GM23248 (cell line): ENCODE data around the gene FETUB. TPM values are rescaled to one million over a fixed set of nuclear protein-coding genes. Genes with fewer than 3 reads are reported as not detected.

Source experiments
- DNase-seq: peaks from one replicate; pipeline ENCODE4 v3.0.0-alpha.2; 2015
- H2AFZ ChIP-seq: fragments of 200-600 bp; sonication (generic); 2 replicates; pipeline ENCODE4 v1.6.1; 2016; ENCODE audit warnings: antibody characterized with exemption
- H3F3A ChIP-seq: fragments of 200-600 bp; sonication (generic); 2 replicates; pipeline ENCODE4 v1.6.1; 2016; ENCODE audit warnings: mild to moderate bottlenecking, antibody characterized with exemption, mixed run types; ENCODE audit not compliant: insufficient read depth
- H3K27ac ChIP-seq: fragments of 200-600 bp; sonication (generic); 2 replicates; pipeline ENCODE4 v1.5.1; 2016; ENCODE audit warnings: mild to moderate bottlenecking
- H3K27me3 ChIP-seq: fragments of 200-600 bp; sonication (generic); replicated peaks from 2 replicates; pipeline ENCODE4 v1.6.1; 2016; ENCODE audit warnings: mild to moderate bottlenecking; ENCODE audit not compliant: insufficient read depth
- H3K36me3 ChIP-seq: fragments of 200-600 bp; sonication (generic); 2 replicates; pipeline ENCODE4 v1.6.1; 2016; ENCODE audit warnings: low read depth, mild to moderate bottlenecking
- H3K4me1 ChIP-seq: fragments of 200-600 bp; sonication (generic); 2 replicates; pipeline ENCODE4 v1.6.1; 2016; ENCODE audit warnings: mild to moderate bottlenecking; ENCODE audit not compliant: insufficient read depth
- H3K4me2 ChIP-seq: fragments of 200-600 bp; sonication (generic); one replicate; pipeline ENCODE4 v1.6.1; 2016; ENCODE audit warnings: mild to moderate bottlenecking; ENCODE audit not compliant: unreplicated experiment
- H3K4me3 ChIP-seq: fragments of 200-600 bp; sonication (generic); 2 replicates; pipeline ENCODE4 v1.5.1; 2016; ENCODE audit warnings: mild to moderate bottlenecking
- H3K79me2 ChIP-seq: fragments of 200-600 bp; sonication (generic); 2 replicates; pipeline ENCODE4 v1.6.1; 2016; ENCODE audit warnings: mild to moderate bottlenecking; ENCODE audit not compliant: insufficient read depth
- H3K9ac ChIP-seq: fragments of 200-600 bp; sonication (generic); 2 replicates; pipeline ENCODE4 v1.6.1; 2016; ENCODE audit warnings: mild to moderate bottlenecking
- H3K9me2 ChIP-seq: fragments of 200-600 bp; sonication (generic); 2 replicates; pipeline ENCODE4 v1.6.1; 2016; ENCODE audit warnings: mixed run types, mild to moderate bottlenecking, moderate library complexity; ENCODE audit not compliant: insufficient read depth
- H3K9me3 ChIP-seq: fragments of 200-600 bp; sonication (generic); one replicate; pipeline ENCODE4 v1.6.1; 2017; ENCODE audit warnings: low read depth
- H4K20me1 ChIP-seq: fragments of 200-600 bp; sonication (generic); 2 replicates; pipeline ENCODE4 v1.6.0; 2016; ENCODE audit not compliant: insufficient read depth
- EZH2 ChIP-seq: fragments of 200-600 bp; sonication (generic); IDR thresholded peaks from 2 replicates; pipeline ENCODE4 v1.6.1; 2018; ENCODE audit warnings: antibody characterized with exemption, mild to moderate bottlenecking; ENCODE audit not compliant: insufficient read depth, poor library complexity, severe bottlenecking
- EZH2phosphoT487 ChIP-seq: fragments of 200-600 bp; sonication (generic); IDR thresholded peaks from 2 replicates; pipeline ENCODE4 v1.6.1; 2018; ENCODE audit warnings: antibody characterized with exemption, moderate library complexity, mild to moderate bottlenecking, low read depth; ENCODE audit not compliant: insufficient read depth
- WGBS, 2 experiments: methylation state at CpG; one replicate each; pipeline ENCODE4 v1.1.6; 2015 to 2017; ENCODE audit warnings: low lambda C conversion rate in 2 of 2, low coverage in 1 of 2; ENCODE audit errors: missing lambda C conversion rate in 2 of 2; 5-methylcytosine and 5-hydroxymethylcytosine counted together
- in situ Hi-C: fragments of 300-500 bp; cut with MboI; formaldehyde crosslinking; loops from 2 replicates; pipeline ENCODE4 v1.15.0; 2020
- polyA plus RNA-seq: library from polyadenylated mRNA; unstranded; fragments of >200 nt; fragmentation: Nextera tagmentation; extraction: Ambion mirVana; gene quantifications from 2 replicates; pipeline ENCODE4 v1.2.1, GENCODE V29; 2016
- total RNA-seq: library from RNA; depleted of rRNA; stranded (reverse); fragments of >200 nt; shearing (Covaris generic); gene quantifications from 2 replicates; pipeline ENCODE4 v1.2.3, GENCODE V29; 2014

FETUB gene
- total and polyA plus RNA-seq, 2 experiments from 2014 or later: not detected

DNA sequence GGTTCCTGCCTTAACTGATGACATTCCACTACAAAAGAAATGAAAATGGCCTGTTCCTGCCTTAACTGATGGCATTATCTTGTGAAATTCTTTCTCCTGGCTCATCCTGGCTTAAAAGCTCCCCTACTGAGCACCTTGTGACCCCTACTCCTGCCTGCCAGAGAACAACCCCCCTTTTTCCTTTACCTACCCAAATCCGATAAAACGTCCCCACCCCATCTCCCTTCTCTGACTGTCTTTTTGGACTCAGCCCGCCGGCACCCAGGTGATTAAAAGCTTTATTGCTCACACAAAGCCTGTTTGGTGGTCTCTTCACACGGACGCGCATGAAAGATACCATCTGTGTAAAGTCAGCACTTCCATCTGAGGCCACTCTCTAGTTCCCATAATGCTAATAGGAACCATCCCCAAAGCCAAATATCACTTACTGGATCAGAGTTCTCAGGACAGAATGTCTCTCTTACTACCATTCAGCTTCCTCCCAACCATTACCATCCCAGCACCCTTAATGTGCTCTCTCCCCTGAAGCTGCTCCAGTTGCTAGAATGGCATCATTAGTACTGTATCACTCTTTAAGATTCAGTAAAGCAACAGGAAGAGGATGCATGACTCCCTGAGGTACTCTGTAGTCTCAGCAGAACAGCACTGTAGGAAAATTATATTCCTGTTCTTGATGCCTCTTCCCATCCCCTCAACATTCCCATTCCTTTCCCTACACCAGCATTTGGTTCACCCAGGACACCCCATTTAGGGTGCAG is 23.3 kb downstream of the FETUB start:
- no peak overlapping the region for H3K9ac ChIP-seq
- no peak overlapping the region for H3K4me2 ChIP-seq
- DNase-seq: no peak
- peaks cover 18% of the 10 kb centered on the region for H3K27me3 ChIP-seq
- in situ Hi-C loops: no loop called here
- H3K4me1 ChIP-seq: no peaks in the 10 kb centered on the region
- 1 to 2% methylated on average over 7 of the region's 7 CpGs for WGBS, 2 experiments
- H3K9me3 ChIP-seq: no peaks in the 10 kb centered on the region
- H4K20me1 ChIP-seq: no peaks in the 10 kb centered on the region
- H3F3A ChIP-seq: no peaks in the 10 kb centered on the region
- no peaks in the 10 kb centered on the region for H3K9me2 ChIP-seq
- no peaks in the 10 kb centered on the region for H3K79me2 ChIP-seq
- H3K27ac ChIP-seq: no peak overlapping the region
- no peak overlapping the region for H3K4me3 ChIP-seq
- no peak overlapping the region for H2AFZ ChIP-seq
- no peaks in the 10 kb centered on the region for H3K36me3 ChIP-seq
- TF ChIP-seq EZH2: no peak
- no peak for TF ChIP-seq EZH2phosphoT487

DNA sequence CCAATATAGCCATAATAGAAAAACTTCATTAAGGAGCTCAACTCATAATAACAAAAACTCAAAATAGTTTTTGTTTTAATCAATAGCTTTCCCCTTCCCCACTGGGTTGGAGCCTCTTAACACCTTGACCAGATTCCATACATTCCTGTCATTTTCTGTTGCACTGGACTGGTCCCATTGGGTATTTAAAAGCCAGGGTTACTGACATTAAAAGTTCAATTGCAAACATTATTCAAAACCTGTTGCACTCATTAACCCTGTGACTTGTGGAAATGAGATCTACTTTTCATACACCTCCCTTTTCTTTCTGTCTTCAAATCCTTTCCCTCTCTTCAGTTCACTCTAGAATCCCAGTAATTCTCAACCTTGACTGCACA is 23.9 kb downstream of the FETUB start:
- Histone ChIP-seq H3F3A (no peaks in the 10 kb centered on the region), H3K4me3 (no peak overlapping the region), H3K4me1 (no peaks in the 10 kb centered on the region), H3K79me2 (no peaks in the 10 kb centered on the region), H3K4me2 (no peak overlapping the region), H3K36me3 (no peaks in the 10 kb centered on the region), H3K9ac (no peak overlapping the region), H3K27ac (no peak overlapping the region), H3K9me3 (no peaks in the 10 kb centered on the region), H2AFZ (no peak overlapping the region), H3K9me2 (no peaks in the 10 kb centered on the region), H4K20me1 (no peaks in the 10 kb centered on the region), H3K27me3 (peaks cover 18% of the 10 kb centered on the region)
- TF ChIP-seq EZH2phosphoT487 (no peak), EZH2 (no peak)
- in situ Hi-C loops: no loop called here
- DNase-seq: no peak

DNA sequence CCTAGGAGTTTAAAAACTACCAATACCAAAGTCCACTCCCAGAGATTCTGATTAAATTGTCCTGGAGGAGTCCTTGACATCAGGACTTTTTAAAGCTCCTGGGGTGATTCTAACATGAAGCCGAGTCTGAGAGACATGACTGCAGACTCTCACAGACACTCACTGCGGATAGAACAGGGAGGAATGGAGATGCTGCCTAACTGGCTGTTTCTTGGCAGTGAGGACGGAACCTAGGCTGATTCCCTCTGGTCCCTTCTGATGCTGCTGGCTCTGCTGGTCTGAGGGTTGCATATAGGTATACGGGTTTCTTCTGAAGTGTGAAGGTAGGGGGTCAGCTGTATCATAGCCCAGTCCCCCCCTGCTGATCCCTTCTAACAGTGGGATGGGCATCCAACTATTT is 24.3 kb downstream of the FETUB start:
- H3K4me1 ChIP-seq: no peaks in the 10 kb centered on the region
- WGBS, 2 experiments: 3 to 5% methylated on average over 4 of the region's 4 CpGs

DNA sequence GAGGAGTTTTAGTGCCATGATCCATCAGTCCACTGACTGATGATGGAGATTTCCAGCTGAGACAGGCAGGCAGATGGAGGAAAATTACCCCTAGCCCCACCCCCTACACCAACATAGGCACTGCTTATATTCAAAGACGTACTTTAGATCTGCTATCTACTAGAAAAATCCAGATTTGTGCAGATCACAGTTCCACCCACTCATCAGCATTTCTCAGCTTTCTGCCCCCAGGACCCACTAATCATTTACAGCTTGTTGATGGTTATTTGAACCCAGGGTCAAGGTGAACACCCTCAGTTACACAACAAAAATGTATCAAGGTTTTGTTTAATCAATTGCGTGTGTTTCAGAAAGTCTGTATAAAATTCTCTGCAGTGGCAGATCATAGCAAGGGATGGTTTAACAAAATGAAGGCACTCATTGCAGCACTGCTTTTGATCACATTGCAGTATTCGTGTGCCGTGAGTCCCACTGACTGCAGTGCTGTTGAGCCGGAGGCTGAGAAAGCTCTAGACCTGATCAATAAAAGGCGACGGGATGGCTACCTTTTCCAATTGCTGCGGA is 25.5 kb downstream of the FETUB start, which contains the start of gene HRG:
TSS of gene HRG (plus strand) at position 390 of the 564 bp plus-strand sequence. CDS start at position 408, 18 bp downstream.
- no peaks in the 10 kb centered on the region for H4K20me1 ChIP-seq
- no peak within 1 kb of the TSS for H3K9ac ChIP-seq
- H2AFZ ChIP-seq: no peak within 1 kb of the TSS
- H3K4me3 ChIP-seq: no peak within 1 kb of the TSS
- no peak within 1 kb of the TSS for H3K27ac ChIP-seq
- in situ Hi-C loops: no loop called here
- H3K4me2 ChIP-seq: no peak within 1 kb of the TSS
- TF ChIP-seq EZH2 (no peak), EZH2phosphoT487 (no peak)
- peaks cover 21% of the 10 kb centered on the region for H3K27me3 ChIP-seq
- H3F3A ChIP-seq: no peaks in the 10 kb centered on the region
- no peak for DNase-seq
- H3K9me2 ChIP-seq: no peaks in the 10 kb centered on the region
- WGBS, 2 experiments: 39 to 40% methylated on average over 8 of the region's 8 CpGs
- no peaks in the 10 kb centered on the region for H3K9me3 ChIP-seq
- H3K36me3 ChIP-seq: no peaks in the 10 kb centered on the region
- H3K79me2 ChIP-seq: no peaks in the 10 kb centered on the region
- no peaks in the 10 kb centered on the region for H3K4me1 ChIP-seq

More for the DNA sequence above, 24.3 kb downstream of the FETUB start:
- H3K4me3 ChIP-seq: no peak overlapping the region
- no peaks in the 10 kb centered on the region for H3K79me2 ChIP-seq
- TF ChIP-seq EZH2phosphoT487 (no peak), EZH2 (no peak)
- no peak overlapping the region for H3K4me2 ChIP-seq
- no peaks in the 10 kb centered on the region for H3K9me3 ChIP-seq
- H3K27ac ChIP-seq: no peak overlapping the region
- H3K9ac ChIP-seq: no peak overlapping the region
- H3K36me3 ChIP-seq: no peaks in the 10 kb centered on the region
- H3K27me3 ChIP-seq: peaks cover 20% of the 10 kb centered on the region
- no peak overlapping the region for H2AFZ ChIP-seq
- H4K20me1 ChIP-seq: no peaks in the 10 kb centered on the region
- DNase-seq: no peak
- H3F3A ChIP-seq: no peaks in the 10 kb centered on the region
- no peaks in the 10 kb centered on the region for H3K9me2 ChIP-seq
- in situ Hi-C loops: no loop called here
